K562 (cell line): ENCODE results near the gene OXSR1. TPM values are rescaled to one million over a fixed set of nuclear protein-coding genes. Genes with fewer than 3 reads are reported as not detected.
A peak's percentile ranks its signal among the peaks of the same experiment; 100 is the strongest.

Experiments
- CBFB ChIP-seq: sonication (generic); formaldehyde crosslinking; IDR thresholded peaks from 2 replicates; pipeline ENCODE4 v1.4.0; 2020; ENCODE audit warnings: mild to moderate bottlenecking, missing genetic modification reagents
- DACH1 ChIP-seq: fragments of 450-650 bp; IDR thresholded peaks from 2 replicates; pipeline ENCODE4 v1.6.1; 2018; ENCODE audit not compliant: partially characterized antibody
- RAD51 ChIP-seq: fragments of 450-650 bp; IDR thresholded peaks from 2 replicates; pipeline ENCODE4 v1.7.1; 2016; ENCODE audit warnings: low read depth, mild to moderate bottlenecking, borderline replicate concordance
- RBM25 ChIP-seq: fragments of 200-400 bp; formaldehyde crosslinking; IDR thresholded peaks from 2 replicates; pipeline ENCODE4 v1.6.1; 2018; ENCODE audit warnings: low read length, low read depth, moderate library complexity; ENCODE audit not compliant: severe bottlenecking
- RNF2 ChIP-seq: sonication (generic); IDR thresholded peaks from 2 replicates; pipeline ENCODE4 v1.6.1; 2016
- ZNF174 ChIP-seq: fragments of 250-450 bp; sonication (Bioruptor Pico); IDR thresholded peaks from 2 replicates; pipeline ENCODE4 v1.4.0; 2020; ENCODE audit warnings: mild to moderate bottlenecking
- ZNF76 ChIP-seq: fragments of 250-450 bp; sonication (Bioruptor Pico); IDR thresholded peaks from 2 replicates; pipeline ENCODE4 v1.4.0; 2020; ENCODE audit warnings: mild to moderate bottlenecking, moderate library complexity, borderline replicate concordance
- polyA plus RNA-seq, 8 experiments: library from polyadenylated mRNA; depleted of rRNA in 4 of 8; stranded (reverse) in 5 of 8; unstranded in 3 of 8; fragments of >200 nt; fragmentation: Nextera tagmentation in 2 of 8; fragmentation: Illumina TruSeq in 1 of 8; extraction: Ambion mirVana in 2 of 8; extraction: Trizol in 1 of 8; gene quantifications; 2 replicates each; pipeline versions ENCODE4 v1.2.1 to v1.2.3, GENCODE V29; 2011 to 2014; ENCODE audit warnings: inconsistent platforms in 1 of 8, missing spikeins in 1 of 8
- total RNA-seq, 7 experiments: library from RNA; depleted of rRNA in 6 of 7; stranded (reverse); fragments of >200 nt in 6 of 7; fragmentation: Illumina TruSeq in 2 of 7; extraction: Trizol in 2 of 7; gene quantifications; 2 replicates each; pipeline versions ENCODE4 v1.2.1 to v1.2.3, GENCODE V29; 2011 to 2021; ENCODE audit warnings: low replicate concordance in 1 of 7
- TF ChIP-seq, protein P1 (sequence below): fragments of 200-800 bp; sonication (Bioruptor generic); IDR thresholded peaks from 2 replicates; pipeline ENCODE4 v1.6.1; 2017; ENCODE audit warnings: missing genetic modification characterization, missing compliant biosample characterization
- TF ChIP-seq, protein P2 (sequence below): fragments of 250-450 bp; sonication (Bioruptor Pico); IDR thresholded peaks from 2 replicates; pipeline ENCODE4 v1.5.0; 2020; ENCODE audit warnings: mild to moderate bottlenecking, borderline replicate concordance
- TF ChIP-seq, protein P3 (sequence below): fragments of 250-450 bp; sonication (Bioruptor Pico); IDR thresholded peaks from 2 replicates; pipeline ENCODE4 v1.4.0; 2020; ENCODE audit warnings: borderline replicate concordance
- TF ChIP-seq, protein P4 (sequence below): sonication (generic); formaldehyde crosslinking; IDR thresholded peaks from 2 replicates; pipeline ENCODE4 v1.8.1; 2023; ENCODE audit warnings: mild to moderate bottlenecking, missing genetic modification reagents
- TF ChIP-seq, protein P5 (sequence below): IDR thresholded peaks from 2 replicates; pipeline ENCODE4 v1.6.1; 2014; ENCODE audit warnings: antibody characterized with exemption
- TF ChIP-seq, protein P6 (sequence below): fragments of 450-650 bp; formaldehyde crosslinking; IDR thresholded peaks from 2 replicates; pipeline ENCODE4 v1.4.0; 2022; ENCODE audit warnings: missing genetic modification characterization
- TF ChIP-seq, protein P7 (sequence below), 2 experiments: fragments of 450-650 bp; IDR thresholded peaks; 2 replicates each; pipeline ENCODE4 v1.6.1; 2016

The OXSR1 gene
- total and polyA plus RNA-seq, 9 of the 15 experiments (the other 6 are each of a cell fraction or from before 2014, with no cell fraction given) = 15.7 to 87.6 (median 48.7) TPM

DNA sequence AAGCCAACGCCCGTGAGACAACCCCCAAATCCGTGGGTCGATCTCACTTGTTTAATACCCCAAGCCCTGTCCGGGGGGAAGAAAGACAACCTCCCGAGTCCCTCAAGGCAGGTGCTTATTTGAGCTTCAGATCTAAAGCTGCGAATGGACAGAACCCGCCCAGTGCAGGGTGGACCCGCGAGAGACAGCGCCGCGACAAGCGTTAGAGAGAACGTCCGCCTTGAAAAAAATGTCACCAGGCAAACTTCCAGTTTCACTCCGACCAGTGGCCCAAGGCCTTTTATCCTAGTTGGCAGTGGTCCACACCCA is 740 bp upstream of the OXSR1 start (continued):
- TF ChIP-seq, protein P1, sequence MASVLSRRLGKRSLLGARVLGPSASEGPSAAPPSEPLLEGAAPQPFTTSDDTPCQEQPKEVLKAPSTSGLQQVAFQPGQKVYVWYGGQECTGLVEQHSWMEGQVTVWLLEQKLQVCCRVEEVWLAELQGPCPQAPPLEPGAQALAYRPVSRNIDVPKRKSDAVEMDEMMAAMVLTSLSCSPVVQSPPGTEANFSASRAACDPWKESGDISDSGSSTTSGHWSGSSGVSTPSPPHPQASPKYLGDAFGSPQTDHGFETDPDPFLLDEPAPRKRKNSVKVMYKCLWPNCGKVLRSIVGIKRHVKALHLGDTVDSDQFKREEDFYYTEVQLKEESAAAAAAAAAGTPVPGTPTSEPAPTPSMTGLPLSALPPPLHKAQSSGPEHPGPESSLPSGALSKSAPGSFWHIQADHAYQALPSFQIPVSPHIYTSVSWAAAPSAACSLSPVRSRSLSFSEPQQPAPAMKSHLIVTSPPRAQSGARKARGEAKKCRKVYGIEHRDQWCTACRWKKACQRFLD (CRISPR knock-in tag) = peak; percentile 32; the same call in 1 of the 2 replicates
- TF ChIP-seq, protein P2, sequence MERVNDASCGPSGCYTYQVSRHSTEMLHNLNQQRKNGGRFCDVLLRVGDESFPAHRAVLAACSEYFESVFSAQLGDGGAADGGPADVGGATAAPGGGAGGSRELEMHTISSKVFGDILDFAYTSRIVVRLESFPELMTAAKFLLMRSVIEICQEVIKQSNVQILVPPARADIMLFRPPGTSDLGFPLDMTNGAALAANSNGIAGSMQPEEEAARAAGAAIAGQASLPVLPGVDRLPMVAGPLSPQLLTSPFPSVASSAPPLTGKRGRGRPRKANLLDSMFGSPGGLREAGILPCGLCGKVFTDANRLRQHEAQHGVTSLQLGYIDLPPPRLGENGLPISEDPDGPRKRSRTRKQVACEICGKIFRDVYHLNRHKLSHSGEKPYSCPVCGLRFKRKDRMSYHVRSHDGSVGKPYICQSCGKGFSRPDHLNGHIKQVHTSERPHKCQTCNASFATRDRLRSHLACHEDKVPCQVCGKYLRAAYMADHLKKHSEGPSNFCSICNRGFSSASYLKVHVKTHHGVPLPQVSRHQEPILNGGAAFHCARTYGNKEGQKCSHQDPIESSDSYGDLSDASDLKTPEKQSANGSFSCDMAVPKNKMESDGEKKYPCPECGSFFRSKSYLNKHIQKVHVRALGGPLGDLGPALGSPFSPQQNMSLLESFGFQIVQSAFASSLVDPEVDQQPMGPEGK (CRISPR knock-in tag) = no peak
- TF ChIP-seq ZNF76 (CRISPR knock-in tag) = no peak
- TF ChIP-seq, protein P3, sequence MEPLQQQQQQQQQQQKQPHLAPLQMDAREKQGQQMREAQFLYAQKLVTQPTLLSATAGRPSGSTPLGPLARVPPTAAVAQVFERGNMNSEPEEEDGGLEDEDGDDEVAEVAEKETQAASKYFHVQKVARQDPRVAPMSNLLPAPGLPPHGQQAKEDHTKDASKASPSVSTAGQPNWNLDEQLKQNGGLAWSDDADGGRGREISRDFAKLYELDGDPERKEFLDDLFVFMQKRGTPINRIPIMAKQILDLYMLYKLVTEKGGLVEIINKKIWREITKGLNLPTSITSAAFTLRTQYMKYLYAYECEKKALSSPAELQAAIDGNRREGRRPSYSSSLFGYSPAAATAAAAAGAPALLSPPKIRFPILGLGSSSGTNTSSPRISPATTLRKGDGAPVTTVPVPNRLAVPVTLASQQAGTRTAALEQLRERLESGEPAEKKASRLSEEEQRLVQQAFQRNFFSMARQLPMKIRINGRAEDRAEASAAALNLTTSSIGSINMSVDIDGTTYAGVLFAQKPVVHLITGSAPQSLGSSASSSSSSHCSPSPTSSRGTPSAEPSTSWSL (CRISPR knock-in tag) = no peak
- TF ChIP-seq RBM25 = no peak
- TF ChIP-seq RAD51 = no peak
- TF ChIP-seq RNF2 = no peak
- TF ChIP-seq, protein P4, sequence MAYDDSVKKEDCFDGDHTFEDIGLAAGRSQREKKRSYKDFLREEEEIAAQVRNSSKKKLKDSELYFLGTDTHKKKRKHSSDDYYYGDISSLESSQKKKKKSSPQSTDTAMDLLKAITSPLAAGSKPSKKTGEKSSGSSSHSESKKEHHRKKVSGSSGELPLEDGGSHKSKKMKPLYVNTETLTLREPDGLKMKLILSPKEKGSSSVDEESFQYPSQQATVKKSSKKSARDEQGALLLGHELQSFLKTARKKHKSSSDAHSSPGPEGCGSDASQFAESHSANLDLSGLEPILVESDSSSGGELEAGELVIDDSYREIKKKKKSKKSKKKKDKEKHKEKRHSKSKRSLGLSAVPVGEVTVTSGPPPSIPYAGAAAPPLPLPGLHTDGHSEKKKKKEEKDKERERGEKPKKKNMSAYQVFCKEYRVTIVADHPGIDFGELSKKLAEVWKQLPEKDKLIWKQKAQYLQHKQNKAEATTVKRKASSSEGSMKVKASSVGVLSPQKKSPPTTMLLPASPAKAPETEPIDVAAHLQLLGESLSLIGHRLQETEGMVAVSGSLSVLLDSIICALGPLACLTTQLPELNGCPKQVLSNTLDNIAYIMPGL = no peak
- TF ChIP-seq, protein P5, sequence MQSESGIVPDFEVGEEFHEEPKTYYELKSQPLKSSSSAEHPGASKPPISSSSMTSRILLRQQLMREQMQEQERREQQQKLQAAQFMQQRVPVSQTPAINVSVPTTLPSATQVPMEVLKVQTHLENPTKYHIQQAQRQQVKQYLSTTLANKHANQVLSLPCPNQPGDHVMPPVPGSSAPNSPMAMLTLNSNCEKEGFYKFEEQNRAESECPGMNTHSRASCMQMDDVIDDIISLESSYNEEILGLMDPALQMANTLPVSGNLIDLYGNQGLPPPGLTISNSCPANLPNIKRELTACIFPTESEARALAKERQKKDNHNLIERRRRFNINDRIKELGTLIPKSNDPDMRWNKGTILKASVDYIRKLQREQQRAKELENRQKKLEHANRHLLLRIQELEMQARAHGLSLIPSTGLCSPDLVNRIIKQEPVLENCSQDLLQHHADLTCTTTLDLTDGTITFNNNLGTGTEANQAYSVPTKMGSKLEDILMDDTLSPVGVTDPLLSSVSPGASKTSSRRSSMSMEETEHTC = no peak
- no peak for TF ChIP-seq ZNF174 (CRISPR knock-in tag)
- no peak for TF ChIP-seq CBFB (CRISPR knock-in tag)
- TF ChIP-seq, protein P6, sequence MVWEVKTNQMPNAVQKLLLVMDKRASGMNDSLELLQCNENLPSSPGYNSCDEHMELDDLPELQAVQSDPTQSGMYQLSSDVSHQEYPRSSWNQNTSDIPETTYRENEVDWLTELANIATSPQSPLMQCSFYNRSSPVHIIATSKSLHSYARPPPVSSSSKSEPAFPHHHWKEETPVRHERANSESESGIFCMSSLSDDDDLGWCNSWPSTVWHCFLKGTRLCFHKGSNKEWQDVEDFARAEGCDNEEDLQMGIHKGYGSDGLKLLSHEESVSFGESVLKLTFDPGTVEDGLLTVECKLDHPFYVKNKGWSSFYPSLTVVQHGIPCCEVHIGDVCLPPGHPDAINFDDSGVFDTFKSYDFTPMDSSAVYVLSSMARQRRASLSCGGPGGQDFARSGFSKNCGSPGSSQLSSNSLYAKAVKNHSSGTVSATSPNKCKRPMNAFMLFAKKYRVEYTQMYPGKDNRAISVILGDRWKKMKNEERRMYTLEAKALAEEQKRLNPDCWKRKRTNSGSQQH = no peak
- no peak for TF ChIP-seq DACH1
- TF ChIP-seq, protein P7, sequence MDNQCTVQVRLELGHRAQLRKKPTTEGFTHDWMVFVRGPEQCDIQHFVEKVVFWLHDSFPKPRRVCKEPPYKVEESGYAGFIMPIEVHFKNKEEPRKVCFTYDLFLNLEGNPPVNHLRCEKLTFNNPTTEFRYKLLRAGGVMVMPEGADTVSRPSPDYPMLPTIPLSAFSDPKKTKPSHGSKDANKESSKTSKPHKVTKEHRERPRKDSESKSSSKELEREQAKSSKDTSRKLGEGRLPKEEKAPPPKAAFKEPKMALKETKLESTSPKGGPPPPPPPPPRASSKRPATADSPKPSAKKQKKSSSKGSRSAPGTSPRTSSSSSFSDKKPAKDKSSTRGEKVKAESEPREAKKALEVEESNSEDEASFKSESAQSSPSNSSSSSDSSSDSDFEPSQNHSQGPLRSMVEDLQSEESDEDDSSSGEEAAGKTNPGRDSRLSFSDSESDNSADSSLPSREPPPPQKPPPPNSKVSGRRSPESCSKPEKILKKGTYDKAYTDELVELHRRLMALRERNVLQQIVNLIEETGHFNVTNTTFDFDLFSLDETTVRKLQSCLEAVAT (IDR thresholded peaks at IDR 0.05) = no peak
